Stimulated activated CD4-positive, alpha-beta T cell treated with anti-CD3 and anti-CD28 coated beads, Interleukin-4, amount 100 ng/mL, for 48 hours (primary cell): ENCODE data around the gene HABP4.

Source experiments
- DNase-seq, 2 donors: peaks; one replicate each; pipeline ENCODE4 v3.0.0-alpha.2; 2020; ENCODE audit warnings: low read depth in 2 of 2

The HABP4 gene

GRCh38 chr9:96523374-96523773 lies 73.4 kb downstream of the HABP4 start:
- DNase-seq: no peak

- DNase-seq: no peak
Measured at GRCh38 chr9:96524045-96524444, 74.1 kb downstream of the HABP4 start.

- no peak for DNase-seq
Measured at GRCh38 chr9:96524764-96525163, 74.8 kb downstream of the HABP4 start.

GRCh38 chr9:96532173-96532572 lies 82.2 kb downstream of the HABP4 start:
- DNase-seq: no peak

- DNase-seq: no peak
Measured at GRCh38 chr9:96540106-96540505, 90.1 kb downstream of the HABP4 start.
